Natural killer cell (primary cell): ENCODE data around the gene SLC13A5. TPM values are rescaled to one million over a fixed set of nuclear protein-coding genes. Genes with fewer than 3 reads are reported as not detected.
"Not testable (repeated sequence)": the region's sequence is repeated elsewhere in the genome, so short reads cannot be mapped to it uniquely, and the experiment has no call there.

Experiments
- ATAC-seq, 3 donors: fragments of 150-1000 bp in 2 of 3; fragments of 200-7000 bp in 1 of 3; cut with Tn5 transposase; 1 replicate in 1 of 3; 2 replicates in 2 of 3; pipeline ENCODE4 v1.10.0; 2021; ENCODE audit warnings: mild to moderate bottlenecking in 2 of 3, moderate library complexity in 2 of 3
- DNase-seq, 2 donors: peaks; one replicate each; pipeline versions ENCODE4 v3.0.0 to v3.0.0-alpha.2; 2013 to 2021; ENCODE audit warnings: mixed read lengths in 1 of 2
- H3K27ac ChIP-seq: one replicate; pipeline ENCODE4 v1.5.1; 2013; ENCODE audit warnings: mild to moderate bottlenecking, low read length
- H3K27me3 ChIP-seq: one replicate; pipeline ENCODE4 v1.6.1; 2013; ENCODE audit warnings: low read length; ENCODE audit not compliant: control insufficient read depth, insufficient read depth
- H3K36me3 ChIP-seq: one replicate; pipeline ENCODE4 v1.6.1; 2013; ENCODE audit warnings: low read length; ENCODE audit not compliant: control insufficient read depth, insufficient read depth
- H3K4me1 ChIP-seq: one replicate; pipeline ENCODE4 v1.6.1; 2013; ENCODE audit warnings: low read length; ENCODE audit not compliant: control insufficient read depth, insufficient read depth
- H3K4me3 ChIP-seq: one replicate; pipeline ENCODE4 v1.5.1; 2013; ENCODE audit warnings: low read length
- H3K9me3 ChIP-seq: one replicate; pipeline ENCODE4 v1.6.1; 2013; ENCODE audit warnings: low read length; ENCODE audit not compliant: control insufficient read depth, insufficient read depth
- H3K27ac Mint-ChIP-seq, 2 donors: one replicate each; pipeline ENCODE4 v1.8.0; 2022; ENCODE audit warnings: mild to moderate bottlenecking in 2 of 2, mixed read lengths in 2 of 2, moderate library complexity in 1 of 2
- H3K27me3 Mint-ChIP-seq, 2 donors: one replicate each; pipeline ENCODE4 v1.8.0; 2022; ENCODE audit warnings: low read depth in 2 of 2, mixed read lengths in 2 of 2
- H3K36me3 Mint-ChIP-seq: one replicate; pipeline ENCODE4 v1.8.0; 2022; ENCODE audit warnings: mixed read lengths
- H3K4me1 Mint-ChIP-seq, 2 donors: one replicate each; pipeline ENCODE4 v1.8.0; 2022; ENCODE audit warnings: mixed read lengths in 2 of 2
- H3K4me3 Mint-ChIP-seq: one replicate; pipeline ENCODE4 v1.8.0; 2022; ENCODE audit warnings: mild to moderate bottlenecking, moderate library complexity, mixed read lengths
- H3K9me3 Mint-ChIP-seq, 2 donors: one replicate each; pipeline ENCODE4 v1.8.0; 2022; ENCODE audit warnings: mixed read lengths in 2 of 2
- WGBS: methylation state at CpG from one replicate; pipeline ENCODE4 v1.1.7; 2013; ENCODE audit warnings: missing lambda C conversion rate; ENCODE audit not compliant: insufficient coverage; 5-methylcytosine and 5-hydroxymethylcytosine counted together
- intact Hi-C: fragments of 100-400 bp; cut with micrococcal nuclease; formaldehyde crosslinking; loops from one replicate; pipeline ENCODE4 v1.14.2; 2022
- total RNA-seq, 4 donors: library from RNA; stranded (reverse); fragments of 120-200 nt in 1 of 4; gene quantifications; one replicate each; pipeline versions ENCODE4 v1.2.3 to v1.2.4, GENCODE V29; 2013 to 2022
- TF ChIP-seq, protein P1 (sequence below): fragments of 200-600 bp; IDR thresholded peaks from one replicate; pipeline ENCODE4 v1.8.0; 2022; ENCODE audit warnings: antibody characterized with exemption

Gene SLC13A5
- total RNA-seq, 3 donors from 2014 or later (not counting 1 experiment from before 2014, with no cell fraction given): not detected

DNA sequence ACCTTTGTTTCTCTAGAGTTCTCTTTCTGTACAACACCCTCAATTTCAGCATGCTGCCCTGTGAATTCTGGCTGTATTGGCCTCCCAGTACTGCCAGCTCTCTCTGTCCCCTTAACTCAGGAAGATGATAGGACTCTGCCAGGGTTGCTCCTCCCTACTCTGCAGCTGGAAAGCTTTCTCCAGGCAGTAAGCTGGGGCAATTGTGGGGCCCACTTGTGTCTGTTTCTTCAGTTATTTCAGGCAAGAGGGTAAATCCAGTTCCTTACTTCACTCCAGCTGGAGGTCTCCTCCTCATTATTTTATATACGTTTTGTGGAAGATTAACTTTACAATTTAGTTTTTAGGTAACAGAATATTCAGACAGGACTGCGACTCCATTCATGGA is 51.7 kb downstream of the SLC13A5 start:
- ATAC-seq (no peak), DNase-seq (no peak)
- Mint-ChIP-seq H3K4me3 (no peak overlapping the region), H3K27ac (no peak overlapping the region), H3K36me3 (no peaks in the 10 kb centered on the region), H3K27me3 (peaks cover 38 to 64% of the 10 kb centered on the region in 2 donors), H3K9me3 (no peaks in the 10 kb centered on the region), H3K4me1 (peaks cover 5 to 13% of the 10 kb centered on the region in 2 donors)
- intact Hi-C loops: no loop called here
- peaks cover 27% of the 10 kb centered on the region for H3K4me1 ChIP-seq
- H3K9me3 ChIP-seq: no peaks in the 10 kb centered on the region
- H3K27me3 ChIP-seq: peaks cover 5% of the 10 kb centered on the region
- no peaks in the 10 kb centered on the region for H3K36me3 ChIP-seq
- H3K4me3 ChIP-seq: no peak overlapping the region
- TF ChIP-seq, protein P1, sequence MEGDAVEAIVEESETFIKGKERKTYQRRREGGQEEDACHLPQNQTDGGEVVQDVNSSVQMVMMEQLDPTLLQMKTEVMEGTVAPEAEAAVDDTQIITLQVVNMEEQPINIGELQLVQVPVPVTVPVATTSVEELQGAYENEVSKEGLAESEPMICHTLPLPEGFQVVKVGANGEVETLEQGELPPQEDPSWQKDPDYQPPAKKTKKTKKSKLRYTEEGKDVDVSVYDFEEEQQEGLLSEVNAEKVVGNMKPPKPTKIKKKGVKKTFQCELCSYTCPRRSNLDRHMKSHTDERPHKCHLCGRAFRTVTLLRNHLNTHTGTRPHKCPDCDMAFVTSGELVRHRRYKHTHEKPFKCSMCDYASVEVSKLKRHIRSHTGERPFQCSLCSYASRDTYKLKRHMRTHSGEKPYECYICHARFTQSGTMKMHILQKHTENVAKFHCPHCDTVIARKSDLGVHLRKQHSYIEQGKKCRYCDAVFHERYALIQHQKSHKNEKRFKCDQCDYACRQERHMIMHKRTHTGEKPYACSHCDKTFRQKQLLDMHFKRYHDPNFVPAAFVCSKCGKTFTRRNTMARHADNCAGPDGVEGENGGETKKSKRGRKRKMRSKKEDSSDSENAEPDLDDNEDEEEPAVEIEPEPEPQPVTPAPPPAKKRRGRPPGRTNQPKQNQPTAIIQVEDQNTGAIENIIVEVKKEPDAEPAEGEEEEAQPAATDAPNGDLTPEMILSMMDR: no peak
- H3K27ac ChIP-seq: no peak overlapping the region
- no CpG with 5 or more reads among the region's 2 CpGs for WGBS

DNA sequence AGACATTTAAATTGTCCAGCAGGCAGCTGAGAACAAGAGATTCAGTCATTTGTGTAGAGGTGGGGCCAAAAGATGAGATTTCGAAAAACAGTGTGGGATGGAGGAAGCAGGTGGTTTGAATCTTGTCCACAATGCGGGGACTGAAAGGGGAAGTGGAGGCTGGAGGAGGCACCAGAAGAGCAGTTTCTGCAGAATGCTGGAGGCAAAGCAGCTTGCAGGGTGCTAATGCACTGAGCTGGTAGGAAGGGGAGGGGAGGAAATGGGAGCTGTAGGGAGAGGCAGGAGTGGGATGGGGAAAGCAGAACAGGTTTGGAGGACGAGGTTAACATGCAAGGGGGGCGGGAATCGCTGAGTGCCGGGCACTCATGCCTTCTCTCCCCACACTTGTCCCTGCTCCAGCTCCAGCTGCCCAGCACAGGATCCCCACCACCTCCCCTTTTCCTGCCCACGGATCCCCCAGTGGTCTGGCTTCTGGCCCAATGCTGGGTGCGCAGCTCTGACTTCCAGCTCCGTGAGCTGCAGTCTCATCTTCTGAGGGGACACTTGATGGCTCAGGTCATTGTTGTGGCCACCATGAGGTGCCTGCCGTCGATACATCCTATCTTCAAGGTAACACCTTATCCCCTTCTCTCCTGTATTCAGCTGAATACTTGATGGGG is 52.2 kb downstream of the SLC13A5 start:
- Histone ChIP-seq H3K4me1 (peaks cover 25% of the 10 kb centered on the region), H3K27ac (no peak overlapping the region), H3K36me3 (no peaks in the 10 kb centered on the region), H3K9me3 (no peaks in the 10 kb centered on the region), H3K27me3 (peaks cover 5% of the 10 kb centered on the region), H3K4me3 (no peak overlapping the region)
- TF ChIP-seq, protein P1: no peak
- no peak for DNase-seq
- H3K4me1 Mint-ChIP-seq: peaks cover 5 to 13% of the 10 kb centered on the region in 2 donors
- intact Hi-C loops: no loop called here
- no peak overlapping the region for H3K4me3 Mint-ChIP-seq
- ATAC-seq: peak in 1 of 3 donors; percentile 63
- H3K27ac Mint-ChIP-seq: no peak overlapping the region
- no peaks in the 10 kb centered on the region for H3K9me3 Mint-ChIP-seq
- peaks cover 42 to 64% of the 10 kb centered on the region in 2 donors for H3K27me3 Mint-ChIP-seq
- H3K36me3 Mint-ChIP-seq: no peaks in the 10 kb centered on the region
- 8% methylated on average over 11 of the region's 11 CpGs for WGBS

- Histone ChIP-seq H3K9me3 (no peaks in the 10 kb centered on the region), H3K27me3 (peaks cover 10% of the 10 kb centered on the region), H3K27ac (no peak overlapping the region), H3K36me3 (no peaks in the 10 kb centered on the region), H3K4me1 (peaks cover 32% of the 10 kb centered on the region), H3K4me3 (no peak overlapping the region)
- H3K27ac Mint-ChIP-seq: no peak overlapping the region
- ATAC-seq (no peak), DNase-seq (no peak)
- peaks cover 46 to 61% of the 10 kb centered on the region in 2 donors for H3K27me3 Mint-ChIP-seq
- H3K4me1 Mint-ChIP-seq: peaks cover 9 to 13% of the 10 kb centered on the region in 2 donors
- 74% methylated on average over 9 of the region's 9 CpGs for WGBS
- H3K9me3 Mint-ChIP-seq: no peaks in the 10 kb centered on the region
- no peak overlapping the region for H3K4me3 Mint-ChIP-seq
- intact Hi-C loops: no loop called here
- TF ChIP-seq, protein P1: no peak
- no peaks in the 10 kb centered on the region for H3K36me3 Mint-ChIP-seq
Observed at GRCh38 chr17:6660101-6660500, 53.1 kb downstream of the SLC13A5 start.

- ATAC-seq, H3K4me3 Mint-ChIP-seq, intact Hi-C loops, H3K27ac Mint-ChIP-seq, H3K9me3 ChIP-seq, H3K36me3 Mint-ChIP-seq, DNase-seq, H3K27ac ChIP-seq, H3K9me3 Mint-ChIP-seq, H3K36me3 ChIP-seq, H3K4me3 ChIP-seq: not testable (repeated sequence)
- peaks cover 18% of the 10 kb centered on the region for H3K27me3 ChIP-seq
- H3K4me1 Mint-ChIP-seq: peaks cover 9 to 15% of the 10 kb centered on the region in 2 donors
- peaks cover 50 to 71% of the 10 kb centered on the region in 2 donors for H3K27me3 Mint-ChIP-seq
- peaks cover 39% of the 10 kb centered on the region for H3K4me1 ChIP-seq
- WGBS: 93% methylated on average over 1 of the region's 5 CpGs
Observed at GRCh38 chr17:6658411-6658810, 54.8 kb downstream of the SLC13A5 start.
